HEK293 (cell line): ENCODE measurements around the gene TMEM14A.

Experiments used
- CTCF ChIA-PET: fragments of 350-600 bp; formaldehyde crosslinking; extraction: SDS; loops from one replicate; lab custom pipeline; 2021; ENCODE audit warnings: antibody characterized with exemption; lab: Yijun Ruan, JAX
- POLR2A ChIA-PET: fragments of 300-600 bp; formaldehyde crosslinking; extraction: SDS; loops from one replicate; lab custom pipeline; 2020; ENCODE audit warnings: antibody characterized with exemption, inconsistent platforms; lab: Yijun Ruan, JAX
- H3K27ac ChIP-seq: fragments of 200-500 bp; sonication (Bioruptor generic); 2 replicates; pipeline ENCODE4 v1.5.1; 2014; ENCODE audit warnings: low read depth, low read length, control low read depth, inconsistent platforms; ENCODE audit errors: extremely low read depth
- H3K36me3 ChIP-seq, 2 experiments: fragments of 200-500 bp in 1 of 2; sonication (Bioruptor generic) in 1 of 2; 1 replicate in 1 of 2; 2 replicates in 1 of 2; pipeline ENCODE4 v1.5.1; 2014 to 2017; ENCODE audit warnings: inconsistent platforms in 2 of 2, low read length in 2 of 2; ENCODE audit not compliant: control insufficient read depth in 2 of 2, insufficient read depth in 1 of 2
- H3K4me1 ChIP-seq: fragments of 200-500 bp; sonication (Bioruptor generic); 2 replicates; pipeline ENCODE4 v1.5.1; 2014; ENCODE audit warnings: mild to moderate bottlenecking, low read length, inconsistent platforms; ENCODE audit not compliant: control insufficient read depth, insufficient read depth
- H3K4me3 ChIP-seq: 2 replicates; pipeline ENCODE4 v1.5.1; 2011; ENCODE audit warnings: low read depth, mild to moderate bottlenecking, control low read depth, low read length, moderate library complexity
- H3K9me3 ChIP-seq: fragments of 200-500 bp; sonication (Bioruptor generic); 2 replicates; pipeline ENCODE4 v1.5.1; 2014; ENCODE audit warnings: low read depth, low read length, inconsistent platforms; ENCODE audit not compliant: control insufficient read depth, insufficient read depth
- EGR2 ChIP-seq: fragments of 450-650 bp; formaldehyde crosslinking; IDR thresholded peaks from 2 replicates; pipeline ENCODE4 v1.5.1; 2016; ENCODE audit warnings: low read depth, missing biosample characterization, missing genetic modification characterization
- KLF9 ChIP-seq: fragments of 450-650 bp; formaldehyde crosslinking; IDR thresholded peaks from 2 replicates; pipeline ENCODE4 v1.5.1; 2016; ENCODE audit warnings: missing biosample characterization, missing genetic modification characterization, low read depth
- SCRT1 ChIP-seq: fragments of 450-650 bp; formaldehyde crosslinking; IDR thresholded peaks from 2 replicates; pipeline ENCODE4 v1.5.1; 2016; ENCODE audit warnings: missing biosample characterization, missing genetic modification characterization, borderline replicate concordance
- SP7 ChIP-seq: fragments of 450-650 bp; formaldehyde crosslinking; IDR thresholded peaks from 2 replicates; pipeline ENCODE4 v1.5.1; 2016; ENCODE audit warnings: missing biosample characterization, missing genetic modification characterization
- ZBTB20 ChIP-seq: fragments of 450-650 bp; formaldehyde crosslinking; IDR thresholded peaks from 2 replicates; pipeline ENCODE4 v1.5.1; 2016; ENCODE audit warnings: missing biosample characterization, missing genetic modification characterization
- ZNF133 ChIP-seq: fragments of 450-650 bp; formaldehyde crosslinking; IDR thresholded peaks from 2 replicates; pipeline ENCODE4 v1.5.1; 2016; ENCODE audit warnings: missing biosample characterization, missing genetic modification characterization
- ZNF221 ChIP-seq: fragments of 450-650 bp; formaldehyde crosslinking; IDR thresholded peaks from 2 replicates; pipeline ENCODE4 v1.5.1; 2017; ENCODE audit warnings: missing biosample characterization, missing genetic modification characterization, borderline replicate concordance
- ZNF354C ChIP-seq: fragments of 450-650 bp; formaldehyde crosslinking; IDR thresholded peaks from 2 replicates; pipeline ENCODE4 v1.5.1; 2016; ENCODE audit warnings: missing biosample characterization, missing genetic modification characterization, low read depth, borderline replicate concordance
- ZNF514 ChIP-seq: fragments of 450-650 bp; formaldehyde crosslinking; IDR thresholded peaks from 2 replicates; pipeline ENCODE4 v1.5.1; 2016; ENCODE audit warnings: missing biosample characterization, missing genetic modification characterization
- ZNF560 ChIP-seq: fragments of 450-650 bp; formaldehyde crosslinking; IDR thresholded peaks from 2 replicates; pipeline ENCODE4 v1.5.1; 2017; ENCODE audit warnings: missing biosample characterization, missing genetic modification characterization, borderline replicate concordance
- ZNF701 ChIP-seq: fragments of 450-650 bp; formaldehyde crosslinking; IDR thresholded peaks from 2 replicates; pipeline ENCODE4 v1.5.1; 2016; ENCODE audit warnings: missing biosample characterization, missing genetic modification characterization
- ZNF830 ChIP-seq: fragments of 450-650 bp; IDR thresholded peaks from 2 replicates; pipeline ENCODE4 v1.5.0; 2018; ENCODE audit warnings: missing biosample characterization, missing genetic modification characterization, low read depth, mild to moderate bottlenecking, moderate library complexity
- ZNF843 ChIP-seq: fragments of 450-650 bp; formaldehyde crosslinking; IDR thresholded peaks from 2 replicates; pipeline ENCODE4 v1.5.1; 2016; ENCODE audit warnings: missing biosample characterization, missing genetic modification characterization
- TF ChIP-seq, protein P1 (sequence below): fragments of 450-650 bp; formaldehyde crosslinking; IDR thresholded peaks from 2 replicates; pipeline ENCODE4 v1.5.1; 2016; ENCODE audit warnings: missing biosample characterization, missing genetic modification characterization
- TF ChIP-seq, protein P2 (sequence below): fragments of 450-650 bp; formaldehyde crosslinking; IDR thresholded peaks from 2 replicates; pipeline ENCODE4 v1.5.1; 2016; ENCODE audit warnings: missing biosample characterization, missing genetic modification characterization
- TF ChIP-seq, protein P3 (sequence below): fragments of 450-650 bp; formaldehyde crosslinking; optimal IDR thresholded peaks from 2 replicates; pipeline ENCODE3; 2016; ENCODE audit warnings: missing biosample characterization, mild to moderate bottlenecking, missing genetic modification characterization
- TF ChIP-seq, protein P4 (sequence below): fragments of 450-650 bp; formaldehyde crosslinking; IDR thresholded peaks from 2 replicates; pipeline ENCODE4 v1.5.0; 2017; ENCODE audit warnings: missing biosample characterization, missing genetic modification characterization, borderline replicate concordance
- TF ChIP-seq, protein P5 (sequence below): fragments of 450-650 bp; formaldehyde crosslinking; IDR thresholded peaks from 2 replicates; pipeline ENCODE4 v1.5.1; 2016; ENCODE audit warnings: missing biosample characterization, missing genetic modification characterization

The TMEM14A gene

DNA sequence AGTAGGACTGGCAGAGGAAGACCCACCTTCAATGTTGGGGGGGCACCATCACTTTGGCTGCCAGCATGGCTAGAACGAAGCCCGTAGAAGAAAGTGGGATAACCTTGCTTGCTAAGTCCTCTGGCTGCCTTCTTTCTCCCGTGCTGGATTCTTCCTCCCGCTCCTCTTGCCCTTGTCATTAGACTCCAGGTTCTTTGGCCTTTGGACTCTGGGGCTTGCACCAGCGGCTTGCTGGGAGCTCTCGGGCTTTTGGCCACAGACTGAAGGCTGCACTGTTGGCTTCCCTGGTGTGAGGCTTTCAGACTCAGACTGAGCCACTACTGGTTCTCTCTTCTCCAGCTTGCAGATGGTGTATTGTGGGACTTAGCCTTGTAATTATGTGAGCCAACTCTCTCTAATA is 64.2 kb downstream of the TMEM14A start:
- ChIA-PET POLR2A (no interaction called here), CTCF (interaction anchor here (0.6 to 1.2 kb wide), 3 partner anchors 10 to 312 kb away, joined by 3 to 4 read pairs (median 3); no protein-coding TSS in a partner anchor)
- H3K36me3 ChIP-seq: no peaks in the 10 kb centered on the region
- TF ChIP-seq, protein P1, sequence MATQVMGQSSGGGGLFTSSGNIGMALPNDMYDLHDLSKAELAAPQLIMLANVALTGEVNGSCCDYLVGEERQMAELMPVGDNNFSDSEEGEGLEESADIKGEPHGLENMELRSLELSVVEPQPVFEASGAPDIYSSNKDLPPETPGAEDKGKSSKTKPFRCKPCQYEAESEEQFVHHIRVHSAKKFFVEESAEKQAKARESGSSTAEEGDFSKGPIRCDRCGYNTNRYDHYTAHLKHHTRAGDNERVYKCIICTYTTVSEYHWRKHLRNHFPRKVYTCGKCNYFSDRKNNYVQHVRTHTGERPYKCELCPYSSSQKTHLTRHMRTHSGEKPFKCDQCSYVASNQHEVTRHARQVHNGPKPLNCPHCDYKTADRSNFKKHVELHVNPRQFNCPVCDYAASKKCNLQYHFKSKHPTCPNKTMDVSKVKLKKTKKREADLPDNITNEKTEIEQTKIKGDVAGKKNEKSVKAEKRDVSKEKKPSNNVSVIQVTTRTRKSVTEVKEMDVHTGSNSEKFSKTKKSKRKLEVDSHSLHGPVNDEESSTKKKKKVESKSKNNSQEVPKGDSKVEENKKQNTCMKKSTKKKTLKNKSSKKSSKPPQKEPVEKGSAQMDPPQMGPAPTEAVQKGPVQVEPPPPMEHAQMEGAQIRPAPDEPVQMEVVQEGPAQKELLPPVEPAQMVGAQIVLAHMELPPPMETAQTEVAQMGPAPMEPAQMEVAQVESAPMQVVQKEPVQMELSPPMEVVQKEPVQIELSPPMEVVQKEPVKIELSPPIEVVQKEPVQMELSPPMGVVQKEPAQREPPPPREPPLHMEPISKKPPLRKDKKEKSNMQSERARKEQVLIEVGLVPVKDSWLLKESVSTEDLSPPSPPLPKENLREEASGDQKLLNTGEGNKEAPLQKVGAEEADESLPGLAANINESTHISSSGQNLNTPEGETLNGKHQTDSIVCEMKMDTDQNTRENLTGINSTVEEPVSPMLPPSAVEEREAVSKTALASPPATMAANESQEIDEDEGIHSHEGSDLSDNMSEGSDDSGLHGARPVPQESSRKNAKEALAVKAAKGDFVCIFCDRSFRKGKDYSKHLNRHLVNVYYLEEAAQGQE (tag by site-specific recombination): no peak
- TF ChIP-seq, protein P2, sequence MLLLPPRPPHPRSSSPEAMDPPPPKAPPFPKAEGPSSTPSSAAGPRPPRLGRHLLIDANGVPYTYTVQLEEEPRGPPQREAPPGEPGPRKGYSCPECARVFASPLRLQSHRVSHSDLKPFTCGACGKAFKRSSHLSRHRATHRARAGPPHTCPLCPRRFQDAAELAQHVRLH (tag by site-specific recombination): no peak
- TF ChIP-seq ZNF221 (tag by site-specific recombination) (no peak), ZNF830 (tag by site-specific recombination) (no peak), ZNF560 (tag by site-specific recombination) (no peak), ZNF354C (tag by site-specific recombination) (no peak), SCRT1 (tag by site-specific recombination) (no peak), ZNF701 (tag by site-specific recombination) (no peak), ZNF133 (no peak), ZNF843 (tag by site-specific recombination) (no peak), KLF9 (no peak), ZNF514 (tag by site-specific recombination) (no peak), SP7 (no peak), EGR2 (tag by site-specific recombination) (no peak), ZBTB20 (tag by site-specific recombination) (no peak)
- TF ChIP-seq, protein P3, sequence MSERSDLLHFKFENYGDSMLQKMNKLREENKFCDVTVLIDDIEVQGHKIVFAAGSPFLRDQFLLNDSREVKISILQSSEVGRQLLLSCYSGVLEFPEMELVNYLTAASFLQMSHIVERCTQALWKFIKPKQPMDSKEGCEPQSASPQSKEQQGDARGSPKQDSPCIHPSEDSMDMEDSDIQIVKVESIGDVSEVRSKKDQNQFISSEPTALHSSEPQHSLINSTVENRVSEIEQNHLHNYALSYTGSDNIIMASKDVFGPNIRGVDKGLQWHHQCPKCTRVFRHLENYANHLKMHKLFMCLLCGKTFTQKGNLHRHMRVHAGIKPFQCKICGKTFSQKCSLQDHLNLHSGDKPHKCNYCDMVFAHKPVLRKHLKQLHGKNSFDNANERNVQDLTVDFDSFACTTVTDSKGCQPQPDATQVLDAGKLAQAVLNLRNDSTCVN (tag by site-specific recombination): no peak
- TF ChIP-seq, protein P4, sequence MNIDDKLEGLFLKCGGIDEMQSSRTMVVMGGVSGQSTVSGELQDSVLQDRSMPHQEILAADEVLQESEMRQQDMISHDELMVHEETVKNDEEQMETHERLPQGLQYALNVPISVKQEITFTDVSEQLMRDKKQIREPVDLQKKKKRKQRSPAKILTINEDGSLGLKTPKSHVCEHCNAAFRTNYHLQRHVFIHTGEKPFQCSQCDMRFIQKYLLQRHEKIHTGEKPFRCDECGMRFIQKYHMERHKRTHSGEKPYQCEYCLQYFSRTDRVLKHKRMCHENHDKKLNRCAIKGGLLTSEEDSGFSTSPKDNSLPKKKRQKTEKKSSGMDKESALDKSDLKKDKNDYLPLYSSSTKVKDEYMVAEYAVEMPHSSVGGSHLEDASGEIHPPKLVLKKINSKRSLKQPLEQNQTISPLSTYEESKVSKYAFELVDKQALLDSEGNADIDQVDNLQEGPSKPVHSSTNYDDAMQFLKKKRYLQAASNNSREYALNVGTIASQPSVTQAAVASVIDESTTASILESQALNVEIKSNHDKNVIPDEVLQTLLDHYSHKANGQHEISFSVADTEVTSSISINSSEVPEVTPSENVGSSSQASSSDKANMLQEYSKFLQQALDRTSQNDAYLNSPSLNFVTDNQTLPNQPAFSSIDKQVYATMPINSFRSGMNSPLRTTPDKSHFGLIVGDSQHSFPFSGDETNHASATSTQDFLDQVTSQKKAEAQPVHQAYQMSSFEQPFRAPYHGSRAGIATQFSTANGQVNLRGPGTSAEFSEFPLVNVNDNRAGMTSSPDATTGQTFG (tag by site-specific recombination): no peak
- TF ChIP-seq, protein P5, sequence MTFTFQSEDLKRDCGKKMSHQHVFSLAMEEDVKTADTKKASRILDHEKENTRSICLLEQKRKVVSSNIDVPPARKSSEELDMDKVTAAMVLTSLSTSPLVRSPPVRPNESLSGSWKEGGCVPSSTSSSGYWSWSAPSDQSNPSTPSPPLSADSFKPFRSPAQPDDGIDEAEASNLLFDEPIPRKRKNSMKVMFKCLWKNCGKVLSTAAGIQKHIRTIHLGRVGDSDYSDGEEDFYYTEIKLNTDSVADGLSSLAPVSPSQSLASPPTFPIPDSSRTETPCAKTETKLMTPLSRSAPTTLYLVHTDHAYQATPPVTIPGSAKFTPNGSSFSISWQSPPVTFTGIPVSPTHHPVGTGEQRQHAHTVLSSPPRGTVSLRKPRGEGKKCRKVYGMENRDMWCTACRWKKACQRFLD: no peak
- no peaks in the 10 kb centered on the region for H3K9me3 ChIP-seq
- no peak overlapping the region for H3K4me3 ChIP-seq
- H3K4me1 ChIP-seq: no peaks in the 10 kb centered on the region
- no peak overlapping the region for H3K27ac ChIP-seq
